Measurements from ENCODE around the gene FOXL1. TPM values are rescaled to one million over a fixed set of nuclear protein-coding genes. Genes with fewer than 3 reads are reported as not detected.

FOXL1 gene
- total RNA-seq, 8 experiments from 2014 or later, result 0.09 to 12.6 (median 0.38) TPM; not detected in 1

DNA sequence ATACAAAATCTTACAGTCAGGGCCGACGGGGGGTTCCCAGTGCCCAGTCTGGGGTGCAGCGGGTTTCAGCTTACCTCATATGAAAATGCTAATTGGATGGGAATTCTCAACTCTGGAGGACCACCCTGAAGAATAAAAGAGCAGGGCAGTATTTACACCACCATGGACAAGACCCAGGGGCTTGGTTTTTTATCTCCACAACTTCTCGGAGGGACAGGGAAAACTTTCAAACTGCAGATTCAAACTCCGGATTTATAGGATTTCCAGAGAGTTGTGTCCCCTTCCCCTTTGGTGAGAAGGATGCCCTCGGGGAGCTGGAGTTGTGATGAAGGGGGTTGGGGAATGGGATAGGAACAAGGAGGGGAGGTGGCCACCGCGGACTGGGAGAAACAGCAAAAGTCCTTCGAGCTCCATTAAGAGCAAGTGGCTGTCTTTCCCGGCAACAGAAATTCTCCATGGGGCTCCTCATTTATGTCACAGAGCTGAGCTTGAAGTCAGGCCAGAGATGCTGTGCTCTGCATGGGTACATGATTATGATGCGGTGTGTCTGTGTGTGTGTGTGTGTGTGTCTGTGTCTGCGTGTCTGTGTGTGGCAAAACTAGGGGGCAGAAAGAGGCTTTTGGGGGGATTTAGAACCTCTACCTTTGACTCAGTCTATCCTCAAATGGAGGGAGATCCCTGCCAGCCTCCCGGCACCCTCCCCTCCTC, 15.7 kb downstream of the FOXL1 start:
- in situ Hi-C loops (cut with MboI; ENCODE audit: low pct_unique_long_range_greater_than_20kb in 2 of 9, low sequenced_read_pairs in 9 of 9, unreplicated experiment in 9 of 9), result loop anchor here in 2 of 9 experiments (25.0 kb wide), 2 partner anchors 168 to 218 kb away; no protein-coding TSS in a partner anchor
- H3K27ac ChIP-seq, result no peak overlapping the region
- 18 to 80% (median 59%) methylated on average over 1 to 8 of the region's 13 CpGs; no CpG with 5 or more reads in 2 of the 10 experiments for WGBS, 10 experiments

GRCh38 chr16:86594721-86595120, 16.4 kb downstream of the FOXL1 start:
- H3K27ac ChIP-seq, result no peak overlapping the region
- WGBS, 10 experiments, result 7 to 39% (median 19%) methylated on average over 3 to 8 of the region's 8 CpGs
- ATAC-seq (replicated peaks in 6 of 8), result no peak
- no peak overlapping the region for H3K4me3 ChIP-seq
- H3K4me1 ChIP-seq (replicated peaks in 1 of 2), result peaks cover 0 to 2% of the 10 kb centered on the region in 2 donors
- in situ Hi-C loops (cut with MboI; ENCODE audit: low pct_unique_long_range_greater_than_20kb in 2 of 9, low sequenced_read_pairs in 9 of 9, unreplicated experiment in 9 of 9), result loop anchor here in 2 of 9 experiments (25.0 kb wide), 2 partner anchors 168 to 218 kb away; no protein-coding TSS in a partner anchor

More for the DNA sequence above, 15.7 kb downstream of the FOXL1 start:
- H3K4me3 ChIP-seq, result no peak overlapping the region
- no peak for ATAC-seq (replicated peaks in 6 of 8)
- H3K4me1 ChIP-seq (replicated peaks in 1 of 2), result peaks cover 0 to 2% of the 10 kb centered on the region in 2 donors

DNA sequence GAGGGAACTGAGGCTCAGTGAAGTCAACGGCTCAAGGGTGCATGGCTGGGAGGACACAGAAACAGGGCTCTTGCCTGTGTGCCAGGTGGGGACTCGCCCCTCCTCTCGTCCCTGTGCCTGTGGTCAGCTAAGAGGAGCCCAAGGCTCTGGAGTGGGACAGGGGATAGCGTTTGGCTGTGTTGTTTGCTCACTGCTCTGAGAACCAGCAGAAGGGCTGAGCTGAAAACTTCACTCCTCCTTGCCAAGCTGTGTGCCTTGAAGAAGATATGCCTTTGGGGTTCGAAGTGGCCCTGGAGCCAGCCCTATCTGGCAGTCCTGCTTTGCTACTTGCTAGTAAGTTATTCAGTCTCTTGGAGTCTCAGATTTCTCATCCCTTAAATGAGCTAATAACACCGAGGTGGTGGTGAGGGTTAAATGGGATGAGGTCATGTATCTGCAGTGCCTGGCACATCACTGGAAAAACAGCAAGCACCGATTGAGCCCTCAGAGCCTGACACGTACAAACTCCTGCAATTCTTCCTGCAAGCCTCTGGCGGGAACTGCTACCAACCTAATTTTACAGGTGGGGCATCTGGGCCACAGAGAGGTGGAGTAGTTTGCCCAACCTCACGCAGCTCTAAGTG, 17.7 kb downstream of the FOXL1 start:
- ATAC-seq (replicated peaks in 6 of 8), result peak in 1 of 8 experiments; percentile 74

GRCh38 chr16:86597126-86597879, 19.0 kb downstream of the FOXL1 start:
- in situ Hi-C loops (cut with MboI; ENCODE audit: low pct_unique_long_range_greater_than_20kb in 2 of 9, low sequenced_read_pairs in 9 of 9, unreplicated experiment in 9 of 9), result loop anchor here in 2 of 9 experiments (25.0 kb wide), 2 partner anchors 165 to 215 kb away; no protein-coding TSS in a partner anchor
- 63 to 96% (median 83%) methylated on average over 1 to 18 of the region's 18 CpGs for WGBS, 10 experiments
- H3K27ac ChIP-seq, result no peak overlapping the region
- no peak for ATAC-seq (replicated peaks in 6 of 8)
- H3K4me1 ChIP-seq (replicated peaks in 1 of 2), result peaks cover 0 to 2% of the 10 kb centered on the region in 2 donors
- no peak overlapping the region for H3K4me3 ChIP-seq

More for the DNA sequence above, 17.7 kb downstream of the FOXL1 start:
- Histone ChIP-seq H3K27ac (no peak overlapping the region), H3K4me1 (replicated peaks in 1 of 2) (peaks cover 0 to 2% of the 10 kb centered on the region in 2 donors), H3K4me3 (no peak overlapping the region)
- WGBS, 10 experiments, result 0 to 100% (median 85%) methylated on average over 1 to 8 of the region's 10 CpGs; no CpG with 5 or more reads in 2 of the 10 experiments
- in situ Hi-C loops (cut with MboI; ENCODE audit: low pct_unique_long_range_greater_than_20kb in 2 of 9, low sequenced_read_pairs in 9 of 9, unreplicated experiment in 9 of 9), result loop anchor here in 2 of 9 experiments (25.0 kb wide), 2 partner anchors 166 to 216 kb away; no protein-coding TSS in a partner anchor

GRCh38 chr16:86597880-86598606, 19.7 kb downstream of the FOXL1 start:
- 18 to 100% (median 74%) methylated on average over 1 to 7 of the region's 7 CpGs for WGBS, 10 experiments
- in situ Hi-C loops (cut with MboI; ENCODE audit: low pct_unique_long_range_greater_than_20kb in 2 of 9, low sequenced_read_pairs in 9 of 9, unreplicated experiment in 9 of 9), result loop anchor here in 2 of 9 experiments (25.0 kb wide), 2 partner anchors 164 to 214 kb away; no protein-coding TSS in a partner anchor
- H3K27ac ChIP-seq, result no peak overlapping the region

DNA sequence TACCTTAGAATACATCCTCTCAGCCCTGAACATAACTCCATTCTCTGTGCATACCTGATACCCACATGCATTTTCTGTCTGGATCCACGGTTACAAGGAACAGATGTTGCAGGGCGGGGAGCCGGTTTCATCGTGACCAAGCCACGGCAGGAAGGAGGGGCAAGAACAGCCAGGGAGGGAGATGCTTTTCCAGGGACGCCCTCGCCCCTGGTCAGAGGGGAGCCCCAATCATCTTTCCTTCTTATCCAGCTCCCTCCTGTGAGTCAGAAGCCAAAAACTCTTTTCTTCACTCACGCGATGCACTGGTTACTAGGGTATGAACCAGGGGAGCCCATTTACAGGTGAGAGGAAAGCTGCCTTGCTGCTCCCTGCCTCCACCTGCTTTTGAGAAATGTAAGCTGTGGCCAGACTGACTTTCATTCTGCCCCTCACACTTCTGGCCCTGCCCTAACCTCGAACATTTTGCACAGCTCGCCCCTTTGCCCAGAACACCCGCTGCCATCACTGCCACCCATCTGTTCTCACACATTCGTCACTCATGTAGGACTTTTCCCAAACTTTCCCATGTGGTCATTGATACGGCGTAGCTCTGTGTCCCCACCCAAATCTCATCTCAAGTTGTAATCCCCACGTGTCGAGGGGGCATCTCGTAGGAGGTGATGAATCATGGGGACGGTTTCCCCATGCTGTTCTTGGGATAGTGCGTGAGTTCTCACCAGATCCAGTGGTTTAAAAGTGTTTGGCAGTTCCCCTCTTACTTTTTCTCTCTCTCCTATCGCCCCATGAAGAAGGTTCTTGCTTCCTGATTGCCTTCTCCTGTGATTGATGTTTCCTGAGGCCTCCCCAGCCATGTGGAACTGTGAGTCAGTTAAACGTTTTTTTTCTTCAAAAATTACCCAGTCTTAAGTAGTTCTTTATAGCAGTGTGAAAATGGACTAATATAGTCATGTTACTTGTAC, 20.5 kb downstream of the FOXL1 start:
- in situ Hi-C loops (cut with MboI; ENCODE audit: low pct_unique_long_range_greater_than_20kb in 2 of 9, low sequenced_read_pairs in 9 of 9, unreplicated experiment in 9 of 9), result loop anchor here in 2 of 9 experiments (25.0 kb wide), 2 partner anchors 163 to 213 kb away; no protein-coding TSS in a partner anchor
- whole genome bisulfite sequencing, 10 experiments, result 0 to 88% (median 56%) methylated on average over 1 to 13 of the region's 22 CpGs
- Histone ChIP-seq H3K4me3 (no peak overlapping the region), H3K27ac (no peak overlapping the region), H3K4me1 (replicated peaks in 1 of 2) (peaks cover 0 to 2% of the 10 kb centered on the region in 2 donors)
- ATAC-seq (replicated peaks in 6 of 8), result peak in 3 of 8 experiments; percentile 36 to 95 (median 94)

More at GRCh38 chr16:86597880-86598606, 19.7 kb downstream of the FOXL1 start:
- Histone ChIP-seq H3K4me3 (no peak overlapping the region), H3K4me1 (replicated peaks in 1 of 2) (peaks cover 2% of the 10 kb centered on the region in 2 donors)
- peak in 3 of 8 experiments; percentile 30 to 62 (median 37) for ATAC-seq (replicated peaks in 6 of 8)

DNA sequence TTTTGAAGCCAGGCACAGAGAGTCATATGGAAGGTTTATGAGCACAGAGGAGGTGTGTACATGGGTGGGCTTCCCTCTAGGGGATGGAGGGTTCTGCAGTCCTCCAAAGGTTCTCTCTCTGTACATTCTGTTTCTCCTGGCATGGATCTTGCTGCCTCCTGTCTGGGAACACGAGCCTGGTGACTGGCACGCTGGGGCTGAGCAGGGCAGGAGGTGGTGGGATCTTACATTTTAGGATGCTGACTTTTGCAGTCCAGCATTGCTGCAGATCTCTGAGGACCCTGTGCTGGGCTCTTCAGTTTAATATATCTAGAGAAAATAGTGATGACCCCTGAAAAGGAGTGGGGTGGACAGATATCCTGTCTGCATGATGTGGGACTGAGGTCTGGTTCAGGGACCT, 23.0 kb downstream of the FOXL1 start:
- Histone ChIP-seq H3K27ac (no peak overlapping the region), H3K4me1 (replicated peaks in 1 of 2) (peaks cover 0 to 2% of the 10 kb centered on the region in 2 donors), H3K4me3 (no peak overlapping the region)
- 60 to 100% (median 100%) methylated on average over 1 to 2 of the region's 2 CpGs; no CpG with 5 or more reads in 7 of the 10 experiments for WGBS, 10 experiments
- in situ Hi-C loops (cut with MboI; ENCODE audit: low pct_unique_long_range_greater_than_20kb in 2 of 9, low sequenced_read_pairs in 9 of 9, unreplicated experiment in 9 of 9), result no loop called here
- ATAC-seq (replicated peaks in 6 of 8), result no peak

DNA sequence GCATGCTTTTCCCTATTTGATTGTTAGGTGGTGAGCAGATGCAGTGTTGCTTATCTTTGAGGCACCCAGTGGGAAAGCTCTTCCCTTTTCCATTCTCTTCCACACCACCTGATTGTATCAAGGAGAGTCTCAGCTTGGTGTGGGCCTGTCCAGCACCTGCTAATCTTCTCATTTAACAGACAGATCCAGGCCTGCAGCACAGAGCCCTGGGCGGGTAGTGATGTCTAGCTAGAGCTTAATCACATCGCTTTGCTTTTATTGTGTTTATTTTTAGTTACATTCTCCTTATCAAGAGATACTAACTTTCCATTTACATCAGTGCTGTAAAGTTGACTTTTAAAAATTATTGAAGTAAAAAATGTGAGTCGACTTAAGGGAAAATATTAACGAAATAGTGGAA, 24.2 kb downstream of the FOXL1 start:
- in situ Hi-C loops (cut with MboI; ENCODE audit: low pct_unique_long_range_greater_than_20kb in 2 of 9, low sequenced_read_pairs in 9 of 9, unreplicated experiment in 9 of 9), result no loop called here
- WGBS, 10 experiments, result 60 to 100% (median 83%) methylated on average over 1 to 4 of the region's 4 CpGs; no CpG with 5 or more reads in 2 of the 10 experiments
- ATAC-seq (replicated peaks in 6 of 8), result no peak
- no peak overlapping the region for H3K27ac ChIP-seq
- no peak overlapping the region for H3K4me3 ChIP-seq
- peaks cover 0 to 2% of the 10 kb centered on the region in 2 donors for H3K4me1 ChIP-seq (replicated peaks in 1 of 2)

GRCh38 chr16:86604436-86605193, 26.3 kb downstream of the FOXL1 start:
- peaks cover 0 to 2% of the 10 kb centered on the region in 2 donors for H3K4me1 ChIP-seq (replicated peaks in 1 of 2)
- in situ Hi-C loops (cut with MboI; ENCODE audit: low pct_unique_long_range_greater_than_20kb in 2 of 9, low sequenced_read_pairs in 9 of 9, unreplicated experiment in 9 of 9), result no loop called here
- ATAC-seq (replicated peaks in 6 of 8), result no peak
- H3K4me3 ChIP-seq, result no peak overlapping the region
- 17 to 93% (median 76%) methylated on average over 3 to 8 of the region's 16 CpGs; no CpG with 5 or more reads in 2 of the 10 experiments for WGBS, 10 experiments
- H3K27ac ChIP-seq, result no peak overlapping the region

DNA sequence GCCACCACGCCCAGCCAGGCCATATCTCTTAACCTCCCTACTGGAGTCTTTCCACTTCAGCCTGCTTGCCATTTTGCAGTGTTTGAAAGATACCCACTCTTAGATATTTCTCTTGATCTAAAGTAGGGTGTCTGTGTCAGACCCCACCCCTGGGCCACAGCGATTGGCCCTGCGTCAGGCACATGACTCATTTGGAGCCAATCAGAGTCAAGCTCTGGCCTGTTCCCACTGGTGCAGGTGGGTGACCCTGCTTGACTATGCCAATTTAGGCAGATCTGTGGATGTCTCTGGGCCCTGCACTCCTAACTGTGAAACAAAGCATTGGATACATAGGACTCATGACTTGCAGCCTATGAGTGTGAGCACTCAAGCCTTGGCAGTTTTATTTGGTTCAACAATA, 27.6 kb downstream of the FOXL1 start:
- H3K4me1 ChIP-seq (replicated peaks in 1 of 2), result peaks cover 0 to 5% of the 10 kb centered on the region in 2 donors
- H3K27ac ChIP-seq, result no peak overlapping the region
- no peak overlapping the region for H3K4me3 ChIP-seq
- WGBS, 10 experiments, result 85 to 100% (median 100%) methylated on average over 1 to 2 of the region's 3 CpGs; no CpG with 5 or more reads in 7 of the 10 experiments
- in situ Hi-C loops (cut with MboI; ENCODE audit: low pct_unique_long_range_greater_than_20kb in 2 of 9, low sequenced_read_pairs in 9 of 9, unreplicated experiment in 9 of 9), result no loop called here
- no peak for ATAC-seq (replicated peaks in 6 of 8)

All from motor neuron (in vitro differentiated cells).